ENCODE data around the gene CHST3.

DNA sequence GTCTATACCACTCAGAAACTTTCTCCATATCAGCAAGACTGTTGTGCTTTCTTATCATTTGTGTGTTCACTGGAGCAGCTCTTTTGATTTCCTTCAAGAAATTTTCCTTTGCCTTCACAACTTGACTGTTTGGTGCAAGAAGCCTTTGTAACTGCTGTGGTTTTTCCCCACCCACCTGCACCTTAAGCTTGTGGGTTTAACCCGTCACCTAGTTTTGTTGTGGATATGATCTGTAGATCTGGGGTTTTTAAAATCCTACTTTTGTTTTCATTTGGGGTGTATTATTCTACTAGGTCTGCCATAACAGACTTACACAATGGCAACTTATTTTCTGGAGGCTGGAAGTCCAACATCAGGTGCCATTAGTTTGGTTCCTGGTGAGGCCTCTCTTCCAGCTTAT lies 30.5 kb upstream of the CHST3 start:
- TF ChIP-seq, protein P1, sequence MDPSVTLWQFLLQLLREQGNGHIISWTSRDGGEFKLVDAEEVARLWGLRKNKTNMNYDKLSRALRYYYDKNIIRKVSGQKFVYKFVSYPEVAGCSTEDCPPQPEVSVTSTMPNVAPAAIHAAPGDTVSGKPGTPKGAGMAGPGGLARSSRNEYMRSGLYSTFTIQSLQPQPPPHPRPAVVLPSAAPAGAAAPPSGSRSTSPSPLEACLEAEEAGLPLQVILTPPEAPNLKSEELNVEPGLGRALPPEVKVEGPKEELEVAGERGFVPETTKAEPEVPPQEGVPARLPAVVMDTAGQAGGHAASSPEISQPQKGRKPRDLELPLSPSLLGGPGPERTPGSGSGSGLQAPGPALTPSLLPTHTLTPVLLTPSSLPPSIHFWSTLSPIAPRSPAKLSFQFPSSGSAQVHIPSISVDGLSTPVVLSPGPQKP (IDR thresholded peaks at IDR 0.05; ENCODE audit: low read depth, low read length), result no peak
- TF ChIP-seq, protein P2, sequence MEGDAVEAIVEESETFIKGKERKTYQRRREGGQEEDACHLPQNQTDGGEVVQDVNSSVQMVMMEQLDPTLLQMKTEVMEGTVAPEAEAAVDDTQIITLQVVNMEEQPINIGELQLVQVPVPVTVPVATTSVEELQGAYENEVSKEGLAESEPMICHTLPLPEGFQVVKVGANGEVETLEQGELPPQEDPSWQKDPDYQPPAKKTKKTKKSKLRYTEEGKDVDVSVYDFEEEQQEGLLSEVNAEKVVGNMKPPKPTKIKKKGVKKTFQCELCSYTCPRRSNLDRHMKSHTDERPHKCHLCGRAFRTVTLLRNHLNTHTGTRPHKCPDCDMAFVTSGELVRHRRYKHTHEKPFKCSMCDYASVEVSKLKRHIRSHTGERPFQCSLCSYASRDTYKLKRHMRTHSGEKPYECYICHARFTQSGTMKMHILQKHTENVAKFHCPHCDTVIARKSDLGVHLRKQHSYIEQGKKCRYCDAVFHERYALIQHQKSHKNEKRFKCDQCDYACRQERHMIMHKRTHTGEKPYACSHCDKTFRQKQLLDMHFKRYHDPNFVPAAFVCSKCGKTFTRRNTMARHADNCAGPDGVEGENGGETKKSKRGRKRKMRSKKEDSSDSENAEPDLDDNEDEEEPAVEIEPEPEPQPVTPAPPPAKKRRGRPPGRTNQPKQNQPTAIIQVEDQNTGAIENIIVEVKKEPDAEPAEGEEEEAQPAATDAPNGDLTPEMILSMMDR (IDR thresholded peaks at IDR 0.05), result no peak
- TF ChIP-seq CEBPB (IDR thresholded peaks at IDR 0.05), result no peak
- TF ChIP-seq CBX2 (IDR thresholded peaks at IDR 0.05; ENCODE audit: borderline replicate concordance, low read depth), result no peak
- TF ChIP-seq KDM5A (IDR thresholded peaks at IDR 0.05), result no peak
- TF ChIP-seq POLR2A (IDR thresholded peaks at IDR 0.05; ENCODE audit: low read length), result no peak
- TF ChIP-seq, protein P3, sequence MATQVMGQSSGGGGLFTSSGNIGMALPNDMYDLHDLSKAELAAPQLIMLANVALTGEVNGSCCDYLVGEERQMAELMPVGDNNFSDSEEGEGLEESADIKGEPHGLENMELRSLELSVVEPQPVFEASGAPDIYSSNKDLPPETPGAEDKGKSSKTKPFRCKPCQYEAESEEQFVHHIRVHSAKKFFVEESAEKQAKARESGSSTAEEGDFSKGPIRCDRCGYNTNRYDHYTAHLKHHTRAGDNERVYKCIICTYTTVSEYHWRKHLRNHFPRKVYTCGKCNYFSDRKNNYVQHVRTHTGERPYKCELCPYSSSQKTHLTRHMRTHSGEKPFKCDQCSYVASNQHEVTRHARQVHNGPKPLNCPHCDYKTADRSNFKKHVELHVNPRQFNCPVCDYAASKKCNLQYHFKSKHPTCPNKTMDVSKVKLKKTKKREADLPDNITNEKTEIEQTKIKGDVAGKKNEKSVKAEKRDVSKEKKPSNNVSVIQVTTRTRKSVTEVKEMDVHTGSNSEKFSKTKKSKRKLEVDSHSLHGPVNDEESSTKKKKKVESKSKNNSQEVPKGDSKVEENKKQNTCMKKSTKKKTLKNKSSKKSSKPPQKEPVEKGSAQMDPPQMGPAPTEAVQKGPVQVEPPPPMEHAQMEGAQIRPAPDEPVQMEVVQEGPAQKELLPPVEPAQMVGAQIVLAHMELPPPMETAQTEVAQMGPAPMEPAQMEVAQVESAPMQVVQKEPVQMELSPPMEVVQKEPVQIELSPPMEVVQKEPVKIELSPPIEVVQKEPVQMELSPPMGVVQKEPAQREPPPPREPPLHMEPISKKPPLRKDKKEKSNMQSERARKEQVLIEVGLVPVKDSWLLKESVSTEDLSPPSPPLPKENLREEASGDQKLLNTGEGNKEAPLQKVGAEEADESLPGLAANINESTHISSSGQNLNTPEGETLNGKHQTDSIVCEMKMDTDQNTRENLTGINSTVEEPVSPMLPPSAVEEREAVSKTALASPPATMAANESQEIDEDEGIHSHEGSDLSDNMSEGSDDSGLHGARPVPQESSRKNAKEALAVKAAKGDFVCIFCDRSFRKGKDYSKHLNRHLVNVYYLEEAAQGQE (IDR thresholded peaks at IDR 0.05), result no peak
- no peak for TF ChIP-seq ZSCAN20 (CRISPR knock-in tag; IDR thresholded peaks at IDR 0.05)
- no peak for TF ChIP-seq SMC3 (IDR thresholded peaks at IDR 0.05)
- TF ChIP-seq, protein P4, sequence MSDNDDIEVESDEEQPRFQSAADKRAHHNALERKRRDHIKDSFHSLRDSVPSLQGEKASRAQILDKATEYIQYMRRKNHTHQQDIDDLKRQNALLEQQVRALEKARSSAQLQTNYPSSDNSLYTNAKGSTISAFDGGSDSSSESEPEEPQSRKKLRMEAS (IDR thresholded peaks at IDR 0.05), result no peak
- no peak for TF ChIP-seq HOXB13 (CRISPR knock-in tag; IDR thresholded peaks at IDR 0.05; ENCODE audit: low read depth)
- TF ChIP-seq MYC (IDR thresholded peaks at IDR 0.05; ENCODE audit: borderline replicate concordance, low read length), result no peak

Measured in A549 (cell line).